ENCODE measurements around the gene MAP3K8. TPM values are rescaled to one million over a fixed set of nuclear protein-coding genes. Genes with fewer than 3 reads are reported as not detected.
"Not testable (repeated sequence)": the region's sequence is repeated elsewhere in the genome, so short reads cannot be mapped to it uniquely, and the experiment has no call there.

MAP3K8 gene
- total and polyA plus RNA-seq, 8 donors, result 2.2 to 38.7 (median 13.3) TPM

DNA sequence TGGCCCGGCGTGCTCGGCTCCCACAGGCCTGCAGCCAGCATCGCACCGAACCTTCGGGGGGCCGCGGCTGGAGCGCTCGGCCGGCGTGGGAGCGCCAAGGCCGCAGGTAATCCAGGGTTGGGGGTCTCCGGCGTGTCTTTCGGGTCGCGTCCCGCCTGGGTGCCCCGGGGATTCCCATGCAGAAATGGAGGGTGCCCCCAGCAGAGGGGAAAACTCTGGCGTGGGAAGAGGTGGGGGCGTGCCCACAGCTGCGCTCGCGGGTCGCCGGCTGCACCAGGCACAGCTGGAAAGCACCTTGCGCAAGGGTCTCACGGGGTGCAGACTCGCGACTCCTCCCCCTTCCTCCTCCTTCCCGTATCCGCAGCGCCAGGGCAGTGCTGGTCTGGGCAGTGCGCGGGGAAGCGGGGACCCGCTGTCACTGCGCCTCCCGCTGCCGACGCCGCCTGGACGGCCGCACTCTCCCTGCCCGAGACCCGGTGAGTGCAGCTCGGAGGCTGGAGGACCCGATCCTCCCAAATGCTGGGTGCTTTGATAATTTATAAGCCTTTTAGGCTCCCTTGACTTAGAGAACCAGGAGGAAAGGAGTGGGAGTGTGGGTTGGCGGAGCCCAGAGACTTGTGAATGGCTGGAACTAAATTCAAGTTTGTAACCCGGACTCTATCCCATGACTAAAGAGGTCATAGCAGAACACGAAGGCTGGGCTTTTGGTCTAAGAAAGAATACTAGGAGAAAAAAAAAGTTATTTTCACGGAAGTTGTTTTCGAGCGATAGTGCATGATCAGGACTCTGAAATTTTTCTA lies 489 bp downstream of the MAP3K8 start:
- TF ChIP-seq EP300 (IDR thresholded peaks at IDR 0.05) (no peak), POLR2AphosphoS5 (IDR thresholded peaks at IDR 0.05) (peak; percentile 98 to 99 (median 99)), POLR2A (IDR thresholded peaks at IDR 0.05) (peak in 2 of 4 donors; percentile 79 to 81)
- WGBS, 5 donors, result 0 to 3% (median 0%) methylated on average over 18 to 56 of the region's 56 CpGs
- H3K36me3 ChIP-seq, result peaks cover 4 to 17% (median 7%) of the 10 kb centered on the region in 4 donors

GRCh38 chr10:30435073-30435422 lies 1.1 kb downstream of the MAP3K8 start:
- H3K4me3 ChIP-seq, result peak overlapping the region; percentile 81 to 94 (median 92)
- TF ChIP-seq POLR2AphosphoS5 (IDR thresholded peaks at IDR 0.05) (no peak), CTCF (IDR thresholded peaks at IDR 0.05) (no peak), POLR2A (IDR thresholded peaks at IDR 0.05) (no peak), EP300 (IDR thresholded peaks at IDR 0.05) (no peak)
- peak; percentile 39 to 78 for DNase-seq
- WGBS, 5 donors, result 1 to 3% (median 2%) methylated on average over 13 of the region's 13 CpGs
- peaks cover 4 to 23% (median 12%) of the 10 kb centered on the region in 4 donors for H3K36me3 ChIP-seq
- H3K27me3 ChIP-seq, result no peaks in the 10 kb centered on the region
- H3K9me3 ChIP-seq, result no peaks in the 10 kb centered on the region
- peaks cover 45 to 75% (median 56%) of the 10 kb centered on the region in 4 donors for H3K4me1 ChIP-seq
- H3K27ac ChIP-seq, result peak overlapping the region; percentile 96 to 99 (median 99)
- intact Hi-C loops (cut with DNase I; ENCODE audit: low total_unique reads), result no loop called here

More for the DNA sequence above, 489 bp downstream of the MAP3K8 start:
- DNase-seq, result peak; percentile 82 to 95
- Histone ChIP-seq H3K27me3 (no peaks in the 10 kb centered on the region), H3K4me3 (peak overlapping the region; percentile 81 to 94 (median 92)), H3K4me1 (peaks cover 45 to 70% (median 54%) of the 10 kb centered on the region in 4 donors), H3K9me3 (no peaks in the 10 kb centered on the region), H3K27ac (peak overlapping the region; percentile 96 to 99 (median 99))
- intact Hi-C loops (cut with DNase I; ENCODE audit: low total_unique reads), result no loop called here

DNA sequence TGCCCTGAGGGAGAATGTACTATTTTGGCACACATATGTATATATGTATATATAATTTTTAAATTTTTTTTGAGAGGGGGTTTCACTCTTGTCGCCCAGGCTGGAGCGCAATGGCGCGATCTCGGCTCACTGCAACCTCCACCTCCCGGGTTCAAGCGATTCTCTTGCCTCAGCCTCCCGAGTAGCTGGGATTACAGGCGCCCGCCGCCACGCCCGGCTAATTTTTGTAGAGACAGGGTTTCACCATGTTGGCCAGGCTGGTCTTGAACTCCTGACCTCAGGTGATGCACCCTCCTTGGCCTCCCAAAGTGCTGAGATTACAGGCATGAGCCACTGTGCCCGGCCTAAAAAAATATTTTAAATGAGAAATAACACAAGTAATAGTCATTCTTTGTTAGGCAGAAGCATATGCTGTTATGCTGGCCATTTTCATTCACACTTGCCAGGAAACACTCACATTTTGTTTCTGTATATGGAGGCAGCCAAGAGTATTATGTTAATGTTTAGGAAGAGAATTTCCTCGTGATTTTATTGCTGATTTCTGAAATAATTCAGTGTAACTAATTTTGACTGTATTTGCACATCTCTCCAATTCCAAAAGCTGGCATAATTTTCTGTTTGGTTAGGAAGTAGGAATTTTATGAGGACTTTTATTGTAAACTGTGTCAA lies 1.6 kb downstream of the MAP3K8 start:
- WGBS, 5 donors, result 60 to 77% (median 67%) methylated on average over 15 of the region's 15 CpGs
- DNase-seq; intact Hi-C loops (cut with DNase I; ENCODE audit: low total_unique reads); H3K9me3 ChIP-seq; H3K27me3 ChIP-seq: not testable (repeated sequence)
- H3K4me3 ChIP-seq, result peak overlapping the region; percentile 81 to 94 (median 92)
- peaks cover 45 to 81% (median 57%) of the 10 kb centered on the region in 4 donors for H3K4me1 ChIP-seq
- H3K36me3 ChIP-seq, result peaks cover 7 to 28% (median 15%) of the 10 kb centered on the region in 4 donors
- H3K27ac ChIP-seq, result peak overlapping the region in 4 of 5 donors; percentile 96 to 99 (median 99)

DNA sequence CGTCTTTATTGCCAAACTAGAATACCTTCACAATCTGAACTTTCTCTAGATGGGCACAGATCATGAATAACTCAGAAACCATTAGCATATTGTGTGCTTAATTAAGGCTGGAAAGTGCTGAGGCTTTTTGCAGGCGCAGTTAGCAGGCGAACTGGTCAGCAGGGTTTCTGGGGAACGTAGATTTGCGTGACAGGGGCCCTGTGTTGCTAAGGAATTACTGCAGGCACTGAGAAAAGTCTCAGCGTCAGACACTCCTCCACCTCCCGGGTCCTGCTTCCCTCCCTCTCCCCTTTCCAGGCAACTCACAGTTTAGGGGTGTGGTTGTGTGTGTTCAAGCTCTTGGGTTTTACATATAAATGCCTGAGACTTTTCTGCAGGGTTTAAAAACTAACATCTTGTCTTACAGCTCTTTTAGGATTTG lies 2.2 kb downstream of the MAP3K8 start:
- H3K9me3 ChIP-seq, result no peaks in the 10 kb centered on the region
- DNase-seq, result peak; percentile 34 to 90
- WGBS, 5 donors, result 9 to 24% (median 12%) methylated on average over 7 of the region's 7 CpGs
- peaks cover 7 to 33% (median 18%) of the 10 kb centered on the region in 4 donors for H3K36me3 ChIP-seq
- H3K4me3 ChIP-seq, result peak overlapping the region; percentile 81 to 94 (median 92)
- intact Hi-C loops (cut with DNase I; ENCODE audit: low total_unique reads), result no loop called here
- peak overlapping the region; percentile 0 to 99 (median 99) for H3K27ac ChIP-seq
- TF ChIP-seq POLR2AphosphoS5 (IDR thresholded peaks at IDR 0.05), result peak in 1 of 3 donors; percentile 43
- no peak for TF ChIP-seq CTCF (IDR thresholded peaks at IDR 0.05)
- H3K27me3 ChIP-seq, result no peaks in the 10 kb centered on the region
- H3K4me1 ChIP-seq, result peaks cover 45 to 81% (median 57%) of the 10 kb centered on the region in 4 donors

DNA sequence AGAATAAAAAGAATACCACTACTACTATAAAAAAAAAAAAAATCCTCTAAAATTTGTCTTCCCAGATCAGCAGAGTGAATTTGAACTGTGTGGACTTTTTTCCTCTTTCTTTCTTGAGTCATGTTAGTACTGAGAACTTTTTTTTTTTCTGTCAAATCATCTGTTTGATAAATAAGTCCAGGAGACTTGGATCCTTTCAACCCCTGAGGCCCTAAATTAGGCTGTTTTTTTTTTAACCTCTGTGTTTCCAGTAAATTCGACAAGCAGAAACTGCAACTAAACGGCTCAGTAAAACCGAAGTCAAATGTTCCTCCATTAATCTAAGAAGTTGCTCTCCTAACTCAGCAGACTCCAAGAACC lies 2.7 kb downstream of the MAP3K8 start:
- Histone ChIP-seq H3K4me1 (peaks cover 41 to 81% (median 58%) of the 10 kb centered on the region in 4 donors), H3K4me3 (peak overlapping the region; percentile 81 to 94 (median 92)), H3K9me3 (no peaks in the 10 kb centered on the region), H3K27ac (peak overlapping the region in 4 of 5 donors; percentile 96 to 99 (median 99)), H3K36me3 (peaks cover 7 to 38% (median 19%) of the 10 kb centered on the region in 4 donors), H3K27me3 (no peaks in the 10 kb centered on the region)
- TF ChIP-seq EP300 (IDR thresholded peaks at IDR 0.05), result no peak
- no peak for TF ChIP-seq CTCF (IDR thresholded peaks at IDR 0.05)
- no peak for TF ChIP-seq POLR2AphosphoS5 (IDR thresholded peaks at IDR 0.05)
- no peak for DNase-seq
- intact Hi-C loops (cut with DNase I; ENCODE audit: low total_unique reads), result no loop called here
- 12 to 24% (median 15%) methylated on average over 3 of the region's 3 CpGs for WGBS, 5 donors

Measured in stomach (tissue), 9 donors.